ENCODE data around the gene QSOX1. TPM values are rescaled to one million over a fixed set of nuclear protein-coding genes. Genes with fewer than 3 reads are reported as not detected.
"Not testable (repeated sequence)": the region's sequence is repeated elsewhere in the genome, so short reads cannot be mapped to it uniquely, and the experiment has no call there.

Gene QSOX1
- total RNA-seq, 1 experiment from 2014 or later: 69.0 TPM

GRCh38 chr1:180199018-180199417 is 44.3 kb downstream of the QSOX1 start:
- intact Hi-C loops (cut with micrococcal nuclease; ENCODE audit: unreplicated experiment): no loop called here
- ChIA-PET CTCF (no interaction called here), POLR2A (ENCODE audit: low non-redundant PET) (no interaction called here)

GRCh38 chr1:180201451-180202200 is 47.0 kb downstream of the QSOX1 start:
- Histone ChIP-seq H3K9me3 (ENCODE audit: low read depth, low read length, poor library complexity, severe bottlenecking) (no peaks in the 10 kb centered on the region), H3K27me3 (replicated peaks; ENCODE audit: insufficient read depth, low read depth, low read length, poor library complexity) (no peaks in the 10 kb centered on the region), H3K36me3 (ENCODE audit: insufficient read depth, low read length, poor library complexity, severe bottlenecking) (no peaks in the 10 kb centered on the region), H3K27ac (ENCODE audit: low read depth, low read length, poor library complexity, severe bottlenecking) (no peak overlapping the region), H3K4me3 (ENCODE audit: low read depth, low read length, poor library complexity, severe bottlenecking) (no peak overlapping the region), H3K4me1 (ENCODE audit: insufficient read depth, low read length, poor library complexity, severe bottlenecking) (no peaks in the 10 kb centered on the region)
- DNase-seq (ENCODE audit: low spot score): no peak
- no peak for TF ChIP-seq CTCF (conservative IDR thresholded peaks at IDR 0.05; ENCODE audit: low read depth, low read length)
- TF ChIP-seq EZH2 (IDR thresholded peaks at IDR 0.05; ENCODE audit: borderline replicate concordance, low read depth, low read length, poor library complexity, severe bottlenecking): no peak
- ChIA-PET CTCF (interaction anchor here (0.5 to 0.6 kb wide), 2 partner anchors 21 to 329 kb away, joined by 3 to 6 read pairs; no protein-coding TSS in a partner anchor), POLR2A (ENCODE audit: low non-redundant PET) (no interaction called here)
- intact Hi-C loops (cut with micrococcal nuclease; ENCODE audit: unreplicated experiment): no loop called here
- BruUV-seq (replicated peaks): no TSS peak

More at GRCh38 chr1:180199018-180199417, 44.3 kb downstream of the QSOX1 start:
- no peaks in the 10 kb centered on the region for H3K4me1 ChIP-seq (ENCODE audit: insufficient read depth, low read length, poor library complexity, severe bottlenecking)
- TF ChIP-seq CTCF (conservative IDR thresholded peaks at IDR 0.05; ENCODE audit: low read depth, low read length) (no peak), EZH2 (IDR thresholded peaks at IDR 0.05; ENCODE audit: borderline replicate concordance, low read depth, low read length, poor library complexity, severe bottlenecking) (no peak)
- no peak for DNase-seq (ENCODE audit: low spot score)
- no peaks in the 10 kb centered on the region for H3K36me3 ChIP-seq (ENCODE audit: insufficient read depth, low read length, poor library complexity, severe bottlenecking)
- no peaks in the 10 kb centered on the region for H3K9me3 ChIP-seq (ENCODE audit: low read depth, low read length, poor library complexity, severe bottlenecking)
- H3K27ac ChIP-seq (ENCODE audit: low read depth, low read length, poor library complexity, severe bottlenecking): no peak overlapping the region
- H3K4me3 ChIP-seq (ENCODE audit: low read depth, low read length, poor library complexity, severe bottlenecking): no peak overlapping the region
- no TSS peak for BruUV-seq (replicated peaks)
- H3K27me3 ChIP-seq (replicated peaks; ENCODE audit: insufficient read depth, low read depth, low read length, poor library complexity): no peaks in the 10 kb centered on the region

- intact Hi-C loops (cut with micrococcal nuclease; ENCODE audit: unreplicated experiment): not testable (repeated sequence)
Observed at GRCh38 chr1:180202588-180202987, 47.9 kb downstream of the QSOX1 start.

GRCh38 chr1:180204231-180204630 is 49.6 kb downstream of the QSOX1 start:
- intact Hi-C loops (cut with micrococcal nuclease; ENCODE audit: unreplicated experiment): no loop called here
- POLR2A ChIA-PET (ENCODE audit: low non-redundant PET): no interaction called here
- CTCF ChIA-PET: no interaction called here
- TF ChIP-seq CTCF (conservative IDR thresholded peaks at IDR 0.05; ENCODE audit: low read depth, low read length) (no peak), EZH2 (IDR thresholded peaks at IDR 0.05; ENCODE audit: borderline replicate concordance, low read depth, low read length, poor library complexity, severe bottlenecking) (no peak)
- Histone ChIP-seq H3K4me1 (ENCODE audit: insufficient read depth, low read length, poor library complexity, severe bottlenecking) (no peaks in the 10 kb centered on the region), H3K9me3 (ENCODE audit: low read depth, low read length, poor library complexity, severe bottlenecking) (no peaks in the 10 kb centered on the region), H3K4me3 (ENCODE audit: low read depth, low read length, poor library complexity, severe bottlenecking) (no peak overlapping the region), H3K36me3 (ENCODE audit: insufficient read depth, low read length, poor library complexity, severe bottlenecking) (no peaks in the 10 kb centered on the region), H3K27ac (ENCODE audit: low read depth, low read length, poor library complexity, severe bottlenecking) (no peak overlapping the region), H3K27me3 (replicated peaks; ENCODE audit: insufficient read depth, low read depth, low read length, poor library complexity) (no peaks in the 10 kb centered on the region)
- BruUV-seq (replicated peaks): no TSS peak
- no peak for DNase-seq (ENCODE audit: low spot score)

More at GRCh38 chr1:180202588-180202987, 47.9 kb downstream of the QSOX1 start:
- CTCF ChIA-PET: interaction anchor here (0.6 kb wide), 1 partner anchor 22 kb away, joined by 3 read pairs; no protein-coding TSS in a partner anchor
- BruUV-seq (replicated peaks); POLR2A ChIA-PET (ENCODE audit: low non-redundant PET); H3K36me3 ChIP-seq (ENCODE audit: insufficient read depth, low read length, poor library complexity, severe bottlenecking); DNase-seq (ENCODE audit: low spot score); H3K4me3 ChIP-seq (ENCODE audit: low read depth, low read length, poor library complexity, severe bottlenecking); H3K27me3 ChIP-seq (replicated peaks; ENCODE audit: insufficient read depth, low read depth, low read length, poor library complexity); H3K4me1 ChIP-seq (ENCODE audit: insufficient read depth, low read length, poor library complexity, severe bottlenecking); H3K9me3 ChIP-seq (ENCODE audit: low read depth, low read length, poor library complexity, severe bottlenecking); H3K27ac ChIP-seq (ENCODE audit: low read depth, low read length, poor library complexity, severe bottlenecking): not testable (repeated sequence)
